Colon (tissue), 2 donors: ENCODE data around the gene HLA-DPA1.
"Not testable (repeated sequence)": the region's sequence is repeated elsewhere in the genome, so short reads cannot be mapped to it uniquely, and the experiment has no call there.

ENCODE experiments used
- FAIRE-seq: peaks from 2 replicates; lab custom pipeline; 2012; peaks lifted over from hg19 to GRCh38; lab: Jason Lieb, UNC
- donor health status: control.
- donor health status: control.

The HLA-DPA1 gene

DNA sequence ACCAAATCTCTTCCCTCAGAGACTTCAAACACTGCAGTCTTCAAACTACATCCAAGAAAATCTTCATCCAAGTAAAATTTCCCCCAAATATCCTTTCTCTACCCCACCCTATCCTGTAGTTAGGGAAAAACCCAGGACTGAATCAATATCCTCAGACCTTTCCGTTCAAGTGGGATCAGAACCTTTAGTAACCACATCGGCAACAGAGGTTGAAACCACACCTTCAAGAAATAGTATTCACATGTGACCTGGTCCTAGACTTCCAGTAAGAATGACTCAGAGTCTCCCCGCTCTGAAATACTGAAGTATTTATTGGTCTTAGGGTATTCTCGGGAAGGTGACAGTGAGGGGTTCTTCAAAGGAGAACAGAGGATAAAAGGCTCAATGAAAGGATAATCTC, 8.7 kb downstream of the HLA-DPA1 start:
- no peak for FAIRE-seq

- FAIRE-seq: not testable (repeated sequence)
These were observed 10.0 kb downstream of the HLA-DPA1 start for GRCh38 chr6:33063435-33063834.

DNA sequence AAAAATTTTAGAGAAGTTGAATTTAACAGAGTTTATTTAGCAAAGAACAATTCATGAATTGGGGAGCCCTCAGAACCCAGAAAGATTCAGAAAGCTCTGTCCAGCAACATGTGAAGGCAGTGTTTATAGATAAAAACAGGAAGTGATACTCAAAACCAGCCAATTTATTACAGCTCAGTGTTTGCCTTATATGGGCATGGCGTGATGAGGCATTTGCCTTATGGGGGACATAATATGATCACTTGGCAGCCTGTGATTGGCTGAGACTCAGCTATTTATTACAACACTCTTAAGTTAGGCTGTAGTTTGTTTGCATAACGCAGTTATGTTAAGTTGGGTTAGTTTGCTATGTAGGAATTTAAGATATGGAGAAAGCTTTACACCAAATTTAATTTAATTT, 11.5 kb downstream of the HLA-DPA1 start:
- FAIRE-seq: no peak

- FAIRE-seq: no peak
These were observed 16.0 kb downstream of the HLA-DPA1 start for GRCh38 chr6:33057222-33058150.

DNA sequence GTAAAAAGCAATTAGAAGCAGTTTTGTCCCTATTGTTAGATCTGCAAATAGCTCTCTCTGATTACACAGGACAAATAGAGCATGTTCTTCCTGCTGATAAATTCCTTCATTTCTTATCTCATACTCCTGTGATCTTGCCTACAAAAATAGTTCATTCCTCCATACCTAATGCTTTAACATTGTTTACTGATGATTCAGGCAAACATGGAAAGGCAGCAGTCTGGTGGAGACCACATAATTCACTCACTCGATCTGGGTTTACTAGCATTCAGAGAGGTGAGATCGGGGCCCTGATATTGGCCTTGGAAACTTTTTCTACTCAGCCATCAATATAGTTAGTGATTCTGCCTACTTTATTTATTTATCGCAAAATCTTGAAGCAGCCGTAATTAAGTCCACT, 20.2 kb downstream of the HLA-DPA1 start:
- FAIRE-seq: no peak

DNA sequence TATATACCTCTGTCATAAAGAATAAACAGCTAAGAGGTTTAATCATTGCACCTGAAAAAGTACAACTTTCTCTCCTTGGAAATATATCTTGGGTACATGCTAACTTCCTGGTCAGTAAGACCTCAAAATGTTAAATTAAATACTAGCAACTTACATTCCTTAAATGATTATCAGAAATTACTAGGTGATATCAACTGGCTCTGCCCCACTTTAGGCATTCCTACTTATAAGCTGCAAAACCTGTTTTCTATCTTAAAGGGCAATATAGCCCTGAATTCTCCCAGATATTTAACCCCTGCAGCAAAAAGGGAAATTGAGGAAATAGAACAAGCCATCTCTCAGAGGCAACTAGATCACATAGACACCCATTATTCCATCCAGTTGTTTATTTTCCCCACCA, 20.8 kb downstream of the HLA-DPA1 start:
- FAIRE-seq: no peak

- no peak for FAIRE-seq
These were observed 23.2 kb downstream of the HLA-DPA1 start for GRCh38 chr6:33050014-33050810.

GRCh38 chr6:33049323-33050013, 24.0 kb downstream of the HLA-DPA1 start:
- FAIRE-seq: no peak

DNA sequence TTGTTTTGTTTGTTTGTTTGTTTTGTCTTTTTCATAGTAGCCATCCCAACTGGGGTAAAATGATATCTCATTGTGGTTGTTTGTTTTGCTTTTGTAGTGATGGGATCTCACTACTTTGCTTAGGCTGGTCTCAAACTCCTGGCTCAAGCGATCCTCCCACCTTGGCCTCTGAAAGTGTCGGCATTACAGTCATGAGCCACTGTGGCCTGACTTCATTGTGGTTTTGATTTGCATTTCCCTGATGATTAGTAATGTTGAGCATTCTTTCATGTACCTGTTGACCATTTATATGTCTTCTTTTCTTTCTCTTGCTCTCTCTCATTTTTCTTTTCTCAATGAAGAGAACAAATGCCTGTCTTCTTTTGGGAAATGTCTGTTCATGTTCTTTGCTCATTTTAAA, 33.3 kb downstream of the HLA-DPA1 start:
- FAIRE-seq: no peak

- no peak for FAIRE-seq
These were observed 36.9 kb downstream of the HLA-DPA1 start for GRCh38 chr6:33036535-33036934.

DNA sequence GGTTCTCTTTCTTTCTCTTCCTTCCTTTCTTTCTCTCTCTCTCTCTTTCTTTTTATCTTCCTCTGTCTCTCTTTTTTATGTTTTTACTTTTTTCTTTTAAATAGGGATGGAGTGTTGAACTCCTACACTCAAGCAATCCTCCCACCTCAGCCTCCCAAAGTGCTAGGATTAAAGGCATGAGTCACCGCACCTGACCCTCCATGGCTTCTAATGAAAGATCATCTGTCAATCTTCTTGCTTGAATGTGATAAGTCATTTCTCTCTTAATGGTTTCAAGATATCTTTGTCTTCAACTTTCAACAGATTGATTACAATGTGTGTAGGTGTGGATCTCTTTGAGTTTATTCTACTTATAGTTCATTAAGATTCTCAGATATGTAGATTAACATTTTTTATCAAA, 38.9 kb downstream of the HLA-DPA1 start:
- no peak for FAIRE-seq

DNA sequence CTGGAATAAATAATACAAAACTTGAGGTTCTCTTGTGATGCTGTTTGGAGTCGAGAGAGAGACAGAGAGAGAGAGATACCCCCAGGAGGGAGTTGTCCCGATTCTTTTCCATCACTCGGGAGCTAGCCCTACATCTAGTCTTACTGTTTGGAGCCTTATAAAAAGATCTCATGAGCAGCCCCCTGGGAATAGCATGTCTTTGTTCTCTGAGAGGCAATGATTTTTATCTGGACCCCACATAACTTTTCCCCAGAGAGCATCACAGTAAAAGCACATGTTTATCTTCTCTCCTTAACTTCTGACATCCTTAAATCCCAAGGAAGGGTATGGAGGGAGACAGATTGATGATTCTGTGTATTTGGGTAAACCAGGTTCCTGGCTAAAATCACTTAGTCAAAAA, 43.2 kb downstream of the HLA-DPA1 start:
- FAIRE-seq: no peak

DNA sequence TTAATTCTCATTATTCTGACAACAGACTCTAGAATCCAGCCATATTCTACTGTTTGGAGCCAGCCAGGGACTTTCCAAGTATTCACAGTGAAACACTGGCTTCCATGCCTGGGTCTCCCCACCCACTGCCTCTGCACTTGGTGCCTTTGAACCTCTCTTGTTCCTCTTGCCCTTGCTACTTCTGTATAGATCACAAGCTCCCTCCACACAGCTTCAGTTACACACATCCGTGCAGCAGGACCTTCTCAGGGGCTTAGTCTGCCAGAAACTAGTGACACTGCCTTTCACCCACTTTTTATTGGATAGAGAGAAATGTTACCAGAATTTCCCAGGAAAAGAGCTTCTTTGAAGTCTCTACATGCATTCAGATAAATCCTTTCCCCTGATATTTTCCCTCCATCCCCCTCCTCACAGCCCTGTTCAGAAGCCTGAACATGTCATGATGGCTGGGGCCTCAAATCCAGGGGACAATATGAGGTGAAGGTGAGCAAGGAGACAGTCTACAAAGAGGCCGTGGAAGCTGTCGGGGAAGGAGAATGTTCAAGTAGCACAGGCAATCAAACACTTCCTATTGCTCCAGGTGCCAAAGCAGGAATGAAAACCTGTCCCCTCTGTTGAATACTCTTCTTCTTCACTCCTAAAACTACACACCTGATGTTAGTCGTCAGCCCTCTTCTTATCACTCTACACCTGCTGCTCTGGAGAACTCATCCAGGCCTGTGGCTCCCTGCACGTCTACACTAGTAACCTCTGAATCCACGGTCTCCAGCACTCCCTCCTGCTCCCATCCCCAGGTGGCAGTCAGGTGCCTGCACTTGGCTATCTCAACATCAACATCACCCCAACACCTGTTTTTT, 43.9 kb downstream of the HLA-DPA1 start:
- no peak for FAIRE-seq

DNA sequence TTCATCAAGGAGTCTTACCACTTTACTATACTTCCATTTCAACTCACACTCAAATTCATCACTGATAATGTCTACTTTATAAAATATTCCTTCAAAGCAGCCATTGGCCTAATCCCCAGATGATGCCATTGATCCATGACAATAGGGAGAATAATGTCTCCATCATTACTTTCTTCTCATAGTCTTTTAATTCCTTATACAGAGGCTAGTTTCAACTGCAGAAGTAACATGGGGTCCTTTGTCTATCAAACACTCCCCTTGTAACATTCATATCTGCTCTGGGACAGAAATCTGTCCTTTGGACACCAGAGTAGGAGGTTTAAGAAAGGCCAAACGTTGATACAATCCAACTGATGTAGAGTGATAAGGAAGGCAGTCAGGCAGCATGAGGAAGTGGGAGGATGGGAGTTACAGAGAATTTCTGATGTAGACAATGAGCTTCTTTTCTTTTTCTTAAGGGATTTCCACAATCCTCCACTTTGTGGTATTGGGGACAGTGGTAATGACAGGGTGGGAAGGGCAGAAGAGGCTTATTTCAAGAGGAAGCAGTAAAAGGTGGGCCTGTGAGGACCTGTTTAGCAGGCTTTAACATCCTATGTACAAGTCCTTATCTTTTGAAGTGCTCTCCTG, 45.1 kb downstream of the HLA-DPA1 start:
- no peak for FAIRE-seq

- no peak for FAIRE-seq
These were observed 48.9 kb downstream of the HLA-DPA1 start for GRCh38 chr6:33024521-33024920.

DNA sequence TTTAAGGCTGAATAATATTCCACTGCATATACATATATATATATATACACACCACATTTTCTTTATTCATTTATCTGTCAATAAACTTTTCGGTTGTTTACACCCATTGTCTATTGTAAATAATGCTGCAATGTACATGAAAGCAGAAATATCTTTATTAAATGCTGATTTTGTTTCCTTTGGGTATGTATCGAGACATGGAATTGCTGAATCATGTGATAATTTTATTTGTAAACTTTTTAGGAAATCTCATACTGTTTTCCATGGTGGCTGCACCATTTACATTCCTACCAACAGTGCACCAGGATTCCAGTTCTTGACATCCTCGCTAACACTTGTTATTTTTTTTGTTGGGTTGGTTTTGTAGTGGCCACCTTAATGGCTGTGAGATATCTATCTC, 49.9 kb downstream of the HLA-DPA1 start:
- FAIRE-seq: no peak

DNA sequence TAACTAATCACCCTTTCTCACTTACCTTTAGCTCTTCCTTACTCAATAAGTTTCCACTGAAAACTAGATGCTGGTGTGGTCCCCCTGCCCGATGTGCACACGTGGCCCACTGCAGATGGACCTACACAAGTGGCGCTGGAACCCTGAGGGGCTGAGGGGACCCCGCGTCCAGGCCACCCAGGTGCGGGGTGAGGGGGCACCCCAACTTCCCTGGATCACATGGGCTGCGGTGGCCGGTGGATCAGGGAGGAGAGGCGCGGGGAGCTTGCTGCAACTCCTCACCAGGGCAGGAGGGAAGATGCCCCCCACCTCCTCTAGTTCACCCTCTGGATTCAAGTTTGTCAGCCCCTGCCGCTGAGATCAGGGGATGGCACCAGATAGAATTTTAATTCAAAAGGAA, 51.5 kb downstream of the HLA-DPA1 start:
- FAIRE-seq: no peak

- FAIRE-seq: no peak
These were observed 54.1 kb downstream of the HLA-DPA1 start for GRCh38 chr6:33019372-33019771.

- peak; percentile 18 for FAIRE-seq
These were observed 54.5 kb downstream of the HLA-DPA1 start for GRCh38 chr6:33018904-33019303.

DNA sequence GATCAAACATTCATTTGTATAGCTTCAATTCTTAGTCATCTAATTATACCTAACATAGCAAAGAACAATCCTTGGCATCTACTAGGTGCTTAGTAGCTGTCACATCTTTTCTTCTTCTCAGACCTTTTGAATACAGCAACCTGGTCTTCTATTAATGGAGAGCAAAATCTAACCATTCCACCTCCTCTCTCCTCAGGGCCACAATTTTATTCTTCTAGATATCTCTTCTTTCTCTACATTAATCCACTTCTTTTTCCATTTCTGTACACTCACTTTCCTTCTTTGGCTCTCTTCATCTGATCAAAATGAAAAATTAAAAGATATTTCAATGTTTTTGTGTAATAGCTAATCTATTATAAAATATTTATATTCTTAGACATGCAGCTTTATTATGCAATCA, 55.0 kb downstream of the HLA-DPA1 start:
- FAIRE-seq: peak; percentile 49

DNA sequence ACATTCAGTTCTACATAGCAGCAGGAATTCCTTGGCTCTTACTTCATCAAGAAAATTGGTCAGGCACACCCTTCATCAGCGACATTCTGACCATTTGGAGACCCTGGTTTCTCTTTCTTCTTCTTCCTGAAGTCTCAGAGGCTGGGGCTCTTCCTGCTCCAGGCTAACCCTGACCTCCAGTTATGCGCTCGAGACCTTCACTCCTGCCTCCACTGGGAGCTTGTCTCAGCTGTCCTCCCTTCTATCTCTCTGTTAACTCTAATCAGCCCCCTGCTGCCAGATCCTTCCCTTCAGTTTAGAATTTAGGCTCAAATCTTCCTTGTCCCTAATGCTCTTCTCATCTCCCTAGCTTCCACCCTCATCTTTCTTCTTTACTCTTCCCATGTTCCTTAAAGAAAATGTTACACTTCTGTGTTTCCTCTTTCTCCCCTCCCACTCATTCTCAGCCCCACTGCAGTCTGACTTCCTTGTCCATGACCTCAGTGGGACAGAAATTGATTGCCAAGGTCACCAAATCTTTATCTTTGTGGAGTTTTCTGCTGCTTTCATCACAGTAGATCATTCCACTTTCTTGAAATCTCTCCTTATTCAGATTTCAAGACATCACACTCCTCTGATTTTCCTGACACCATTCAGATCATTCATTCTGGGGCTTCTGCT, 55.6 kb downstream of the HLA-DPA1 start:
- no peak for FAIRE-seq
